ENCODE data around the gene SMAD3. TPM values are rescaled to one million over a fixed set of nuclear protein-coding genes. Genes with fewer than 3 reads are reported as not detected.
A peak's percentile ranks its signal among the peaks of the same experiment; 100 is the strongest.

SMAD3 gene
- total RNA-seq, 1 donor from 2014 or later, result 53.5 TPM

- no peak for TF ChIP-seq POLR2A (IDR thresholded peaks at IDR 0.05)
- TF ChIP-seq, protein P1, sequence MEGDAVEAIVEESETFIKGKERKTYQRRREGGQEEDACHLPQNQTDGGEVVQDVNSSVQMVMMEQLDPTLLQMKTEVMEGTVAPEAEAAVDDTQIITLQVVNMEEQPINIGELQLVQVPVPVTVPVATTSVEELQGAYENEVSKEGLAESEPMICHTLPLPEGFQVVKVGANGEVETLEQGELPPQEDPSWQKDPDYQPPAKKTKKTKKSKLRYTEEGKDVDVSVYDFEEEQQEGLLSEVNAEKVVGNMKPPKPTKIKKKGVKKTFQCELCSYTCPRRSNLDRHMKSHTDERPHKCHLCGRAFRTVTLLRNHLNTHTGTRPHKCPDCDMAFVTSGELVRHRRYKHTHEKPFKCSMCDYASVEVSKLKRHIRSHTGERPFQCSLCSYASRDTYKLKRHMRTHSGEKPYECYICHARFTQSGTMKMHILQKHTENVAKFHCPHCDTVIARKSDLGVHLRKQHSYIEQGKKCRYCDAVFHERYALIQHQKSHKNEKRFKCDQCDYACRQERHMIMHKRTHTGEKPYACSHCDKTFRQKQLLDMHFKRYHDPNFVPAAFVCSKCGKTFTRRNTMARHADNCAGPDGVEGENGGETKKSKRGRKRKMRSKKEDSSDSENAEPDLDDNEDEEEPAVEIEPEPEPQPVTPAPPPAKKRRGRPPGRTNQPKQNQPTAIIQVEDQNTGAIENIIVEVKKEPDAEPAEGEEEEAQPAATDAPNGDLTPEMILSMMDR (IDR thresholded peaks at IDR 0.05), result no peak
- TF ChIP-seq POLR2AphosphoS5 (IDR thresholded peaks at IDR 0.05; ENCODE audit: insufficient read depth in 1 of 2, low read depth in 1 of 2), result no peak
- H3K27me3 ChIP-seq, result no peaks in the 10 kb centered on the region
- peaks cover 75% of the 10 kb centered on the region for H3K4me1 ChIP-seq
- DNase-seq (ENCODE audit: extremely low spot score in 2 of 2), result no peak
- peak overlapping the region; percentile 25 for H3K27ac ChIP-seq
- H3K9me3 ChIP-seq, result no peaks in the 10 kb centered on the region
- peaks cover 0 to 20% of the 10 kb centered on the region in 2 donors for H3K36me3 ChIP-seq
- H3K4me3 ChIP-seq, result no peak overlapping the region
- intact Hi-C loops (cut with DNase I), result no loop called here
Measured at GRCh38 chr15:67165254-67166253, 100.2 kb downstream of the SMAD3 start.

GRCh38 chr15:67166280-67167009 is 101.0 kb downstream of the SMAD3 start:
- H3K4me1 ChIP-seq, result peaks cover 70% of the 10 kb centered on the region
- DNase-seq (ENCODE audit: extremely low spot score in 2 of 2), result no peak

DNA sequence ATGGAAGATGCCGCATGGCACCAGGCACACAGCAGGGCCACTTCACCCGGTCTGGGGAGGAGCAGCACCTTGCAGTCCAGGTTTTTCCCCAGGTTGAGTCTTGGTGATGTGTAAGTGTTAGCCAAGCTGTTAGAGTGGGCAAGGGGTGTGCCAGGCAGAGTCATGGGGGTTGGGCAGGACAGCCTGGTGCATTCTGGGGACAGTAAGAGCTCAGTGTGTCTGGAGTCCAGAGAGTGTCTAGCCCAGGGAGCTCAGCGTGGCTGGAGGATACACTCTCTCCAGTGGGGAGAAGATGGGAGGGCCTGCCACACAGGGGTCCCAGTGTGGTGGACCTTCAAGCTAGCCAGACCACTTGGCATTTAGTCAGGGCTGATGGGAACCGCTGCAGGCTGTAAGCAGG is 101.7 kb downstream of the SMAD3 start:
- TF ChIP-seq, protein P1 (IDR thresholded peaks at IDR 0.05), result no peak
- TF ChIP-seq POLR2AphosphoS5 (IDR thresholded peaks at IDR 0.05; ENCODE audit: insufficient read depth in 1 of 2, low read depth in 1 of 2) (no peak), POLR2A (IDR thresholded peaks at IDR 0.05) (no peak)
- intact Hi-C loops (cut with DNase I), result no loop called here
- no peak for DNase-seq (ENCODE audit: extremely low spot score in 2 of 2)
- Histone ChIP-seq H3K36me3 (peaks cover 0 to 32% of the 10 kb centered on the region in 2 donors), H3K9me3 (no peaks in the 10 kb centered on the region), H3K27ac (peak overlapping the region; percentile 40), H3K4me3 (peak overlapping the region in 1 of 2 donors; percentile 25), H3K27me3 (no peaks in the 10 kb centered on the region), H3K4me1 (peaks cover 64% of the 10 kb centered on the region)

More at GRCh38 chr15:67166280-67167009, 101.0 kb downstream of the SMAD3 start:
- no peaks in the 10 kb centered on the region for H3K9me3 ChIP-seq
- H3K27me3 ChIP-seq, result no peaks in the 10 kb centered on the region
- H3K27ac ChIP-seq, result peak overlapping the region; percentile 25
- H3K36me3 ChIP-seq, result peaks cover 0 to 29% of the 10 kb centered on the region in 2 donors
- peak overlapping the region in 1 of 2 donors; percentile 25 for H3K4me3 ChIP-seq
- intact Hi-C loops (cut with DNase I), result no loop called here
- no peak for TF ChIP-seq POLR2AphosphoS5 (IDR thresholded peaks at IDR 0.05; ENCODE audit: insufficient read depth in 1 of 2, low read depth in 1 of 2)
- no peak for TF ChIP-seq POLR2A (IDR thresholded peaks at IDR 0.05)
- TF ChIP-seq, protein P1 (IDR thresholded peaks at IDR 0.05), result no peak

- DNase-seq (ENCODE audit: extremely low spot score in 2 of 2), result no peak
- intact Hi-C loops (cut with DNase I), result no loop called here
- no peaks in the 10 kb centered on the region for H3K27me3 ChIP-seq
- TF ChIP-seq POLR2A (IDR thresholded peaks at IDR 0.05) (no peak), POLR2AphosphoS5 (IDR thresholded peaks at IDR 0.05; ENCODE audit: insufficient read depth in 1 of 2, low read depth in 1 of 2) (no peak)
- TF ChIP-seq, protein P1 (IDR thresholded peaks at IDR 0.05), result no peak
- no peaks in the 10 kb centered on the region for H3K9me3 ChIP-seq
- H3K4me3 ChIP-seq, result no peak overlapping the region
- peaks cover 0 to 43% of the 10 kb centered on the region in 2 donors for H3K36me3 ChIP-seq
- H3K4me1 ChIP-seq, result peaks cover 51% of the 10 kb centered on the region
- H3K27ac ChIP-seq, result no peak overlapping the region
Measured at GRCh38 chr15:67168694-67169093, 103.3 kb downstream of the SMAD3 start.
